ENCODE data around the gene MARCHF2. TPM values are rescaled to one million over a fixed set of nuclear protein-coding genes. Genes with fewer than 3 reads are reported as not detected.

MARCHF2 gene
- total RNA-seq, 1 donor from 2014 or later: 41.3 TPM

DNA sequence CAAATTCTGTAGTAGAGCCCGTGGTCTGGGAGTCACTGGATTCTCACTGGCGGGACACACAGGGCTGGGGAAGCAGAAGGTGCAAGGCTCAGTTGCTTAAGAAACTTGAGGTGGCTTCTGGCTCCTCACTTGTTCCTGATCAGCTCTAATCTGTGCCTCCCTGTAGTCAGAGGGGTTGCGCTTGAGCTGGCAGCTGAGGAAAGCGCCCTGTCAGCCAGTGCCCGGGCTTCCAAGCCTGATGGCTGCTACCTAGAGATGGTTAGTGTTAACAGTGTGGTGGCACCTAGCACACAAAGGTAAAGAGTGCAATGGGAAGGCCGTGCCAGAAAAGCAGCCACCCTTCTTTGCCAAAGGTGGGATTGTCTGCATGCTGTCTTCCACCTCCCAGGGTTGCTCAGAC, 40.5 kb downstream of the MARCHF2 start:
- DNase-seq (ENCODE audit: low spot score): no peak

DNA sequence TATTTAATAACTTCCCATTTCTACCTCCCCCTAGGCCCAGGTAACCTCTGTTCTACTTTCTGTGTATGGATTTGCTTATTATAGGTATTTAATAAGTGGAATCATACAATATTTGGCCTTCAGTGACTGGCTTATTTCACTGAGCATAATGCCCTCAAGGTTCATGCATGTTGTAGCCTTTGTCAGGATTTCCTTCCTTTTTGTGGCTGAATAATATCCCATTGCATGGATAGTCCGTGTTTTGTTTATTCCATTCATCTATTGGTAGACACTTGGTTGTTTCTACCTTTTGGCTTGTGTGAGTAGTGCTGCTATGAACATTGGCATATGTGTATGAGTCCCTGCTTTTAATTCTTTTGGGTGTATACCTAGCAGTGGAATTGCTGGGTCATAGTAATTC, 41.1 kb downstream of the MARCHF2 start:
- DNase-seq (ENCODE audit: low spot score): no peak

DNA sequence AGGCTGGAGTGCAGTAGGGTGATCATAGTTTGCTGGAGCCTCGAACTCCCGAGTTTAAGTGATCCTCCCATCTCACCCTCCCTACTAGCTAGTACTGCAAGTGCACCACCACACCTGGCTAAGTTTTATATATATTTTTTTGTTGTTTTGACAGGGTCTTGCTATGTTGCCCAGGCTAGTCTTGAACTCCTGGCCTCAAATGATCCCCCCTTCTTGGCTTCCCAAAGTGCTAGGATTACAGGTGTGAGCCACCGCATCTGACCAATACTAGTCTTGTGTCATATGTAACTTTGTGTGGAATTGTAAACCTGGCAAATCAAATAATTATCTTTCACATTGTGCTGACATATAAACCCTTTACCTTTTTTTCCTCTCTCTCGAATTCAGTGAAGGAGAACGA, 41.9 kb downstream of the MARCHF2 start:
- DNase-seq (ENCODE audit: low spot score): no peak

DNA sequence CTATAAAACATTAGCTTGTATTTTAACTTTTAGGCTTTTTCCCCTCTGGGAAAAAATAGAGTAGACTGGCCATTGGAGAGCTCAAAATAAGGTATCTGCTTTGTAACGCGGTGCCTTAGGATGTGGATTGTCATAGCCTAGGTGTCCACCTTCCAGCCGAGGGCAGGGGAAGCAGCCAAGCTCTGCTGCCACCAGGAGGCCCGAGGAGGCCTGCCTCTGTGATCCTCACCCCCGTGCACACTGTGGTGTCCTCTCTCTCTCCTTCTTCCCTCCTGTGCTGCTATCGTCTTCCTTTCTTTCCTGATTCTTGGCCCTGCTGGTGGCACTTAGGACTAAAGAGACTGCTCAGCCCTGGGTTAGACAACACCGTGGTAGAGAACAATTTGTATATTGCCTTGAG, 43.0 kb downstream of the MARCHF2 start:
- DNase-seq (ENCODE audit: low spot score): no peak

DNA sequence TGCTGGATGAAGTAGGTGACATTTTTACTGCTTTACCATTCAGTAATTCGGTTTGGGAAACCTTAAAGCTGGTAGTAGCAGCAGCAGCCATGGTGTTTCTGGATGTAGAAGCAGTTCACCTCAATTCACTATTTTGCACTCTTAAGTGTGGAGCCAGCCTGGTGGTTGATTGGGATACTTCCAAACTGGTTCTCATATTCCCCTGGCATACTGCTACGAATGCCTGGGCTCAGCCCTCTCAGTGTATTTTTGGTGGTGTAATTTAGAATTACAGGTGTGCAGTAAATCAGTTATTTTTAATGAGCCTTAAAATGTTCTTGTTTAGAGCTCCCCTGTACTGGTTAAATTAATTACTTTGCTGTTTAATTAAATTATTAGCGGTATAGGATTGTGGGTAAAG, 44.1 kb downstream of the MARCHF2 start:
- no peak for DNase-seq (ENCODE audit: low spot score)

DNA sequence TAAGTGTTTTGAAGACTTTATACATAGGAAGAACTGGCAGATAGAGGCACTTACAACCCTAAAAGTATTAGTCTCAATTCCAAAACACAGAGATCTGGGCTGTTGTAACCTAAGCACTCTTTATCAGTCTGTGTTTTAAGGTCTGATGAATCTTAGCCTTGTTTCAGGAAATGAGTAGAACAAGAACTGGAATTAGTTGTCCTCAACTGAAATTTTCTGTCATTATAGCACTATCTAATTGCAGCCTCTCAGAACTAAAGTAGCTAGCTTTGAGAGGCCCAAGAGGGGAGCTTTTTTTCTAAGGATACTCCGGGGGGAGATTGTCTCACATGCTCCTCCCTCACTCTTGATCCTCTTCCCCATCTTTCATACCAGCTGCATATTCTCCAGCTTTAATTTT, 44.7 kb downstream of the MARCHF2 start:
- DNase-seq (ENCODE audit: low spot score): no peak

DNA sequence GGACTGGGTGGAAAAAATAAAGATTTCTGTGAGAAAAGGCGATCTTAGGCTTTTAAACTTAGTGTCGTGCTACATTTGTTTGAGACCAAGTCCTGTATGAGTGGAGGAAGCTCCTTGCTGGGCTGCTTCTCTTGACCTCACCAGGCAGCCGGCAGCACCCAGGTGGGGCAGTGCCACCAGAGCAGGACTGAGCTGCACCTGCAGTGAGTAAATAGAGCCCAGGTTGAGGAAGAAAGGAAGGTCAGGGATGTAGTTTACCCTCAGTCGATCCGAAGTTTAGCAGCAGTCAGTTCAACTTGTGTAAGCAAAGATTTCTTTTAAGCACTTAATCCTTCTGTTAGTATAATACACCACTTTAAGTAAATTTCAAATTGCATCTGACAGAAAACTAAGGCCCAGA, 45.3 kb downstream of the MARCHF2 start:
- DNase-seq (ENCODE audit: low spot score): no peak

DNA sequence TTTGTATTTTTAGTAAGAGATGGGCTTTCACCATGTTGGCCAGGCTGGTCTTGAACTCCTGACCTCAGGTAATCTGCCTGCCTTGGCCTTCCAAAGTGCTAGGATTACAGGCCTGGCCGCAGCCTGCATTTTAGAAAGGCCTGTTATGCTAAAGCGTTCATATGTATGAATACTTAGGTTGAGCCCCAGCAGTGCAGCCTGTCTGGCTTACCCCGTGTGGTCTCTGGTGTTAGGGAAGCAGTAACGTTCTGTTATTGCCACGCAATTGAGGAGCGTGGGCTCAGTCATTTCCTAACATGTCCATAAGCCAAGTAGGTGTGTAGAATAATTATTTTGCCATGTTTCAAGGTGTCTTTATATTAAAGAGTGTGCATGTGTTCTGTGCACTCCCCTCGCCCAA, 46.0 kb downstream of the MARCHF2 start:
- DNase-seq (ENCODE audit: low spot score): no peak

DNA sequence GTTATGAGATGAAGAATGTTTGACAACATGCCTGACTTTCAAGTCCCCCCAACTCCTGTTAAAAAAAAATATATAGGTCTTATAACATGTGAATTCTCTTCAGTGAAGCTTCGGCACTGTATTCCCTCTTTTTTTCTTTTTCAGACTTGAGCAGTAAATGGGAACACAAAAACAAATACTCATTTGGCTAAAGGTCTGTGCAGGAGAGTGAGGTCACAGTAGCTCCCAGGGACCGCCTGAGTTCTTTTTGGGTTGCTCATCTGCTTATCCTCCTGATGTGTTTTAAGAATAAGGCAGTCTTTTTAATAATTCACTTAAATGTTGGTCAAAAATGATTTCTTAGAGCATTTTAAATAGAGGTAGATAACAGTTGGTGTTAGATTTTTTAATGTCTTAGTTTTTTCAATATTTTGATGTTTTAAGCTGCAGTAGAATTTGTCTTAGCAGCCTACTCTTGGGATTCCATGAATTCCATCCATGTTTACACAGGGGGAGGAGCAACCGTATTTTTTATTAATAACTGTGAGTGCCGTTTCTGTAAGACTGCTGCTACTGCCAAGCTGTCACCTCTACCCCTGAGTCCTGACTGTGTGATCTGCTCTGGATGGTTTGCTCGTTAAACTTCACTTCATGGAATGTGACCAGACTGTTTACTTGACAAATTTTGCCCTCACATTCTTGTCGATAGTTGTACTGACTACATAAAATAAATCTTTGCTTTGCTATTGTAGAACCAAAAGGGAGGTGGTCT, 46.6 kb downstream of the MARCHF2 start:
- DNase-seq (ENCODE audit: low spot score): no peak

DNA sequence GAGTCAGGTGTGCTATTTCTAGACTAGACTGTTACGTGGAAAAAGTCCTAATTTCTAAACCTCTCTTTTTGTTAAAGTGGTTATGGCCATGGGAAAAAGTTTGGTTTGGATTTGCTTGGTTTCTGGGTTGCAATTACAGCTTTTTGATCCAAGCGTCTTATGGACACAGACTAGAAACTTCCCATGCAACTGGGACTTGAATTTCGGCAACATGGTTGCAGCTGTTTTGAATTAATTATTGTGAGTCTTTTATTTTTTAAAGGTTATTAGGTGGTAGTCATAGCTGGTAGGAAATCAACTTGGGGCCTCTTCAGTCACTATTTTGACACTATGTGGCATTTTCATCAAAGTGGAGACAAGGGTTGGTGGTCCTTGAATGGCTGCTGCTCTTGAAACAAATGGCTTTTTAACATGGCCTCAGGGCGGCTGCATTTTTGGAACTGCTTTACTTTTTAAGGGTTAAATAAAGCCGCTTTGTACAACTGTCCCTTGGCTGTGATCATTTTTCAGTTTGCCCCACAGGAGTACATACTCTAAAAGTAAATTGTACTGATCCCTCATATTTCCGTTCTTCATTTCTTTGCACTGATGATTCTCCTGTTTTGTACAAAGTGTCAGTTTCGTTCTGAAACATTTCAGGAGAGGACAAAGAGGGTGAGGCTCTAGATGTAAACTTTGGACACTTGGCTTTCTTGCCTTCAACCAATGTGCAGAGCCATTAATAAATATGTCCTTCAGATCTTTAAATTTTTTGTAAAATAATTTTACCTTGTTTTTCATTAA, 47.6 kb downstream of the MARCHF2 start:
- DNase-seq (ENCODE audit: low spot score): no peak

DNA sequence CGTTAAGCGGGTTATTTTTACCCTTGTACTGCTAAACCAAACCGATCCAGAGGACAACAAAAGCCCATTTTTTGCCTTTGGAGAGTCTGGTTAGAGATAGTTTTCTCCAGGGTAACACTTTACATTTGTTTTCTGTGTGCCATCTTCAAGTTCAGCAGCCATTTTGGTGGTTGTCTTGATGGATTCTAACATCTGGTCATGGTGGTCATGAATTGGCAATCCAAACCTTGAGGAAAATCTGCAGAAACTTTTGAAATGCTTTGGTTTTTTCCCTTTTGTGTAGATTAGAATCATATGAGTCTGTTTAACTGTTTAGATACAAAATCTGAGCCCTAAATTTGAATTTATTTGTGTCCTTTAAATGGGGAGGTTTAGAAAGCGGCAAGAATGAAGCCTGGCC, 48.3 kb downstream of the MARCHF2 start:
- no peak for DNase-seq (ENCODE audit: low spot score)

DNA sequence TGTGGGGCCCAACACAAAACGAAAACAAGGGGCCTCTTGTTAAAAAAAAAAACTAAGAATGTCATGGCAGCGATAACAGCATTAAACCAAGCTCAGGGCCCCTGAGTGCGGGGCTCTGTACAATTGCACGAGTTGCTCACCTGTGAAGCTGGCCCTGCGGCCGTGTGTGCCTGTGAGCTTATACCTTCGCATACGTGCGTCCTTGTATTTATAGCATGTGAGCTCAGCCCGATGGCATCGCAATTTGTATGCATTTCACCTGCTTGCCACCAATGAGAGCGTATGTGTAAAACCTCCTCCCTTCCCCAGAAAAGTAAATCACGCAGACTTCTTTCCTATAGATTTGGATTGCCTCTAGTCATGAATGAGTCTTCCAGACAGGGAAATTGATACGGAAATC, 48.8 kb downstream of the MARCHF2 start:
- no peak for DNase-seq (ENCODE audit: low spot score)

DNA sequence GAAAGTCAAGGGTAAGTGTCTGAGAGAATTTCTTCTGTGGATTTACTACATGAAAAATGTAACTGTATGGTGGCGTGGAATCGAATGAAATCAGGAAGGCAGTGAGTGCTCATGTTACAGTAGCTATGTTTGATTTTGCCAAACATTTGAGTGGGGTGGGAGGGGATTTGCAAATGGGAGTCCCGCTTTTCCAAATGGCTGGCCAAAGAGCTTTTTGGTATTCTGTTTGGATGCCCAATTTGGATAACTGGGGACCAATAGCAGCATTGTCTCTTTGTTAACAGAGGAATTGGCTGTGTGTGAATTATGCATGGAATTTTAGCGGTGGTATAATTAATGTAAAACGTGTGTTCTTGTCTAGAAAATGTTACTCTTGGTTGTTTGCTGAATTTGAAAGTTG, 49.5 kb downstream of the MARCHF2 start:
- DNase-seq (ENCODE audit: low spot score): no peak

DNA sequence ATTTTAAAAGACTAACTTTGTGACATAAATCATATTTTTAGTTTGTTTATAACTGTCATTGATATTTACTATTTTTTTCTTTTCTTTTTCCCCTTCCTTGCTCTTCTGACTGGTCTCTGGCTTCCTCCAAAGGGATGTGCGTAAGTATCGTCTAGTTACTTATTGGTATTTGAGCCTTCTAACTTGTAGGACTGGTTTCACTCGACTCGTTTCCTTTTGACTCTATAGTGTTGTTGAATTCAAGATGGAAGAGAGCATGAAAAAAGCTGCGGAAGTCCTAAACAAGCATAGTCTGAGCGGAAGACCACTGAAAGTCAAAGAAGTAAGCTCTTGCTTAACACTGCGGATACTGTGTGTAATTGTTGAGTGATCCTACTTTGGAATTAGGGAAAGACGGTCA, 50.3 kb downstream of the MARCHF2 start:
- DNase-seq (ENCODE audit: low spot score): no peak

DNA sequence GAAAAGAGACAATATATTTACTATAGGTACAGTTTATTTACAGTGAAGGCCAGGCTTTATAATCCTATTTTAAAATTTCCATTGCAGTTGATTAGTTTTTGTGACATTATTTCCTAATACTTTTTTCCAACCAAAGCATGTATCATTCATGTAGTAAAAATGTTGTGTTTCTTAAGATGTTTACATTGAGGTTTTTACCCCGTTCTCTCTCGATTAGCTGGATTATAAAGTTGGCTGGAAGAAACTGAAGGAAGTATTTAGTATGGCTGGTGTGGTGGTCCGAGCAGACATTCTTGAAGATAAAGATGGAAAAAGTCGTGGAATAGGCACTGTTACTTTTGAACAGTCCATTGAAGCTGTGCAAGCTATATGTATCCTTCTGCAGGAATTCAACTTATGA, 52.9 kb downstream of the MARCHF2 start:
- no peak for DNase-seq (ENCODE audit: low spot score)

DNA sequence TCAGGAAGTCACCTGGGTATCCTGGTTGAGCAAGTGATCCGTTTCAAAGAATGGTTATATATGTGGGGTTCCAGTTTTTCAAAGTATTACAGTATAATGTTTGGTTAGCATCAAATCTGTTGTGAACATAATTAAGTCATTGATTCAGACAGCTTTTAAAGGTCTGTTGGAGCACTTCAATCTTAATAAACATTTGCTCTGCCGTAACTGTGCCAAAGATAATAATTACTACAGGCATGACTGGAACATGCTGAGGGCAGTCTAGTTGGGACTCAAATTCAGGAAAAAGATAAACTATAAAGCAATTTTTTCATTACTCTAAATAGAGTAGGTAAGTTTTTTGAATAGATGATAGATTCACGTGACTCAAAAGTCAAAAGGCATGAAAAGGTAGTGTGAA, 55.0 kb downstream of the MARCHF2 start:
- DNase-seq (ENCODE audit: low spot score): no peak

DNA sequence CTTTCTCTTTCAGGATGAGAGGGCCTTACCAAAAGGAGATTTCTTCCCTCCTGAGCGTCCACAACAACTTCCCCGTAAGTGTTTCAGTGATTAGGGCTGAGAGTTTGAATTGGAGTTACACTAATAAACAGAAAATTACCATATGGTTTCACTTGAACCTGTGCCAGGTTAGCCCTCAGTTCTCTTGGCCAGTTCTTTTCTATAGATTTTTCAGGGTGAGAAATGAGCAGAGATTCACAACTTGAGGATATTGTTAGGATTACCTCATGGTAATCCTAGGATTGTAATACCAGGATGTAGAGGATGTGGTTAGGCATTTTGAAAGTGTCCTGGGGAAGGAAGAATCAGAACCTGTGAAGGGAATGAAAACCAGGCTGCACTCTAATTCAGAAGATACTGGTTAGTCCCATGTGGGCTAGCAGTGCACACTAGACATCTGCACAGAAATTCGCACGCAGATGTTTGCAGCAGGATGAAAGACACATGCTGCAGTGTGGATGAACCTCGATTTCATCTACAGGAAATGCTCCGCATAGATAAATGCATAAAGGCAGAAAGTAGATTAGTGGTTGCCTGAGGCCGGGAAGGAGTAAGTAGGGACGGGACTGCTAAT, 55.8 kb downstream of the MARCHF2 start:
- DNase-seq (ENCODE audit: low spot score): no peak

DNA sequence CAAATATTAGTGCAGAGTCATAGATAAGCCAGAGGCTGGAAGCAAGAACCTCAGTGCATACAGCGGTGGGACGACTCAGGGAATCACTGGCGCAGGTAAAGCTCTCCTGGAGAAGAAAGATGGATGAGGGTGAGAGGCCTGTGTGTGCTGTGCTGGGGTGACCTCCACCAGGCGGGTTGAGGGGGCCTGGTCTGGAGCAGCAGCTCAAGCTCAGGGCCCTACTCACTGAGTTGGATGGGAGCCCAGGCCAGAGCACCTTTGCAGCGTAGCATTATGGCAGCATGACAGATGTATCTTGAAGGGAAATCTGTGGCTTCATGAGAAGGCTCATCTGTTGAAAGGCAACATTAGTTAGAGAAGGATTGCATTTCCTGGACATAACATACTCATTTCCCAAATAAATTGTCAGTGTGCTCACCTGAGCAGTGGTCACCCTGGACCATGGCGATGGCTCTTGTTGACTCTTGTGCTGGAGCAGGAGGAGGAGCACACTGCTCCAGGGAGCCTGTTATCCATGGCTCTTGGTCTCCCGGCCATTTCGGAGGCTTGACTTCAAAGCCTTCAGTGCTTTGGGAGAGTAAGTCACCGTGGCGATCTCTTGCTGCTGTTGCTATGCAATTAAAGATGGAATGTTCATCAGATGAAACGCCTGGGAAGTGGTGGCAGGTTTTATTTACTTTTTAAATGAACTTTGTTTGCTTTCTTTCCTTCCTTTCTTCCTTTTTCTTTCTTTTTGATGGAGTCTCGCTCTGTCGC, 56.7 kb downstream of the MARCHF2 start:
- no peak for DNase-seq (ENCODE audit: low spot score)

DNA sequence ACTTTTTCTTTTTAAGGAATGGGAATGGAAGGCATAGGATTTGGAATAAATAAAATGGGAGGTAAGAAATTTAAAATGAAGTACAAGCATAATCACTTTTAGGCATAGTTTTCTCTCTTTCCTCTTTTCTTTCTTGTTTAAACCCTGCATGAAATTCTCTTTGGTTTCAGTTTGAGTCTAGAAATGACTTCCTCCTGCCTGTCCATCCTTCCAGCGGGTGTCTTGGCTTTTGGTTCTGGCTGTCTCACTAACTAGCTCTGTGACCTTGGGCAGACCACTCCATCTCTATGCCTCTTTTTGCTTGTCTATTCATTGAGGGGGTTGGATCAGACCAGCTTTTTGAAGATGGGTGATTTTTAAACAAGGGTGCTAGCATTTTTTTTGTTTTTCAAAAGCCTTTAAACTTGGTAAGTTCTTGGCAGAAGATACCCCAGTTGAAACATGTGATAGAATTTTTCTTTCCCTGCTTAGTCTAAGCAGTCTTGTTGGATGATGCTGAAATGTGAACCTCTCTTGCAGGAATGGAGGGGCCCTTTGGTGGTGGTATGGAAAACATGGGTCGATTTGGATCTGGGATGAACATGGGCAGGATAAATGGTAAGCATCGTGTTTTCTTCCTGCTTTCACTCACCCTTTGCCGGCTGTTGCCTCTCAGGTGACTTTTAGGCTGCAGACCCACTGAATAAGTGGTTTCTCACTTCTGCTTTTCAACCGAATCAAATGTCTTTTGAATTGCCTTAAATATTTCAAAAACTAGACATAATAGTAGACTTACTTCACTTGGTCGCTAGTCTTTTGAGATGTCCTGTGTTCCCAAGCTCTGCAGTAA, 60.8 kb downstream of the MARCHF2 start:
- no peak for DNase-seq (ENCODE audit: low spot score)

DNA sequence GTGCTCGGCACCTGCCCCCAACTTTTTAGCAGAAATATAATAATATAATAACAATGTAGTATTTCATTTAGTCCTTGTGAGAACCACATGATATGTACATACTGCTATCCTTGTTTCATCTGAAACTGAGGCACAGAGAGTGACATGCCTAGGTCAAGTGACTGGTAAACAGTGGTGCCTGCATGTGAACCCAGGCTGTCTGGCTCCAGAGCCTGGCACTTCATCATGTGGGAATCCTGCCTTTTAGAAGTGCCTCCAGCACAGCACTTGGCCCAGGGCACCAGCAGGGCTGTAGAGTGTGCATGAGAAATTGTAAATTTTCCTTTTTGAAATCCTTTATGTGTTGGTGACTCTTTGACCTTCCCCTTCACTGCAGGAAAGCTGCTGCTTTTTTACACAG, 61.9 kb downstream of the MARCHF2 start:
- no peak for DNase-seq (ENCODE audit: low spot score)

DNA sequence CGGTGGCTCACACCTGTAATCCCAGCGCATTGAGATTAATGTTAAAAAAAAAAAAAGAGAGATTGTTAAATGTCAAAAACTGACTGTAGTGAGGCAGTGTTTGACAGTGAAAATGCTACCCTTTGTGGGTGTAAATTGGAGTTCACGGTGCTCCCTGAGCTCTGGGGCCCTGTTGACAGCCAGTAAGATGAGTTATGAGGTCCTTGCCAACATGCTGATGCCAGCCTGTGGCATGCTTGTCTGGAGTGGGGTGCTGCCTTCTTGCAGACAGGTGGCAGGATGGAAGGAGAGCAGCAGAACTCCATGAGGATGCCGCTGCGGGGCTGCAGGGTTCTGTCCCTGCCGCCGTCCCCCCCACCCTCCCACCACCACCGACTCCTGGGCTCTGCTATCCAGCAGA, 63.4 kb downstream of the MARCHF2 start:
- no peak for DNase-seq (ENCODE audit: low spot score)
